ENCODE data around the gene TMPRSS5.

- no peak for TF ChIP-seq POLR2AphosphoS5 (IDR thresholded peaks at IDR 0.05; ENCODE audit: low read depth)
- TF ChIP-seq CTCF (IDR thresholded peaks at IDR 0.05; ENCODE audit: insufficient read depth, low read length): no peak
- TF ChIP-seq GABPA (IDR thresholded peaks at IDR 0.05; ENCODE audit: low read depth): no peak
- no peak for TF ChIP-seq SPI1 (IDR thresholded peaks at IDR 0.05; ENCODE audit: borderline replicate concordance, low read depth)
- no peak for TF ChIP-seq REST (IDR thresholded peaks at IDR 0.05; ENCODE audit: insufficient replicate concordance, low read depth)
Observed at GRCh38 chr11:113675565-113675964, 30.5 kb downstream of the TMPRSS5 start.
